Measurements from ENCODE around the gene ARHGAP26. TPM values are rescaled to one million over a fixed set of nuclear protein-coding genes. Genes with fewer than 3 reads are reported as not detected.
A peak's percentile ranks its signal among the peaks of the same experiment; 100 is the strongest.
"Not testable (repeated sequence)": the region's sequence is repeated elsewhere in the genome, so short reads cannot be mapped to it uniquely, and the experiment has no call there.

The ARHGAP26 gene
- total and polyA plus RNA-seq, 4 experiments from 2014 or later = 2.0 to 22.7 (median 17.3) TPM

- no peak overlapping the region for H3K4me3 ChIP-seq (ENCODE audit: low read length in 2 of 2)
- no peaks in the 10 kb centered on the region for H3K27me3 Mint-ChIP-seq
- no peaks in the 10 kb centered on the region for H3K27me3 ChIP-seq (ENCODE audit: insufficient read depth, low read length)
- no peak overlapping the region for H3K4me3 Mint-ChIP-seq
- no peak overlapping the region for H3K27ac ChIP-seq (ENCODE audit: low read depth, low read length)
- ChIA-PET CTCF (ENCODE audit: partially characterized antibody) (interaction anchor here (0.7 kb wide), 1 partner anchor 305 kb away, joined by 3 read pairs; no protein-coding TSS in a partner anchor), POLR2A (ENCODE audit: partially characterized antibody) (no interaction called here)
- no peak overlapping the region for H3K27ac Mint-ChIP-seq
- H3K9me3 Mint-ChIP-seq = no peaks in the 10 kb centered on the region
- H3K4me1 Mint-ChIP-seq = peaks cover 0 to 1% (median under 1%) of the 10 kb centered on the region in 4 donors
- H3K4me1 ChIP-seq (ENCODE audit: insufficient read depth, low read length) = no peaks in the 10 kb centered on the region
- intact Hi-C loops (cut with micrococcal nuclease) = no loop called here
- H3K9me3 ChIP-seq (ENCODE audit: control insufficient read depth in 1 of 2, low read length in 2 of 2) = no peaks in the 10 kb centered on the region
- DNase-seq = no peak
- H3K36me3 Mint-ChIP-seq = peaks cover 6 to 10% of the 10 kb centered on the region in 2 donors
- no peaks in the 10 kb centered on the region for H3K36me3 ChIP-seq (ENCODE audit: insufficient read depth, low read length)
These were observed 314.2 kb downstream of the ARHGAP26 start for GRCh38 chr5:143084407-143084806.

- no peaks in the 10 kb centered on the region for H3K36me3 ChIP-seq (ENCODE audit: insufficient read depth, low read length)
- CTCF ChIA-PET (ENCODE audit: partially characterized antibody) = interaction anchor here (0.5 to 0.7 kb wide), 2 partner anchors 361 to 905 kb away, joined by 3 to 4 read pairs; no protein-coding TSS in a partner anchor
- DNase-seq = no peak
- no peaks in the 10 kb centered on the region for H3K27me3 Mint-ChIP-seq
- peaks cover 6 to 10% of the 10 kb centered on the region in 2 donors for H3K36me3 Mint-ChIP-seq
- H3K27ac ChIP-seq (ENCODE audit: low read depth, low read length) = no peak overlapping the region
- no peaks in the 10 kb centered on the region for H3K4me1 ChIP-seq (ENCODE audit: insufficient read depth, low read length)
- no peak overlapping the region for H3K27ac Mint-ChIP-seq
- POLR2A ChIA-PET (ENCODE audit: partially characterized antibody) = no interaction called here
- H3K9me3 Mint-ChIP-seq = no peaks in the 10 kb centered on the region
- H3K4me3 Mint-ChIP-seq = no peak overlapping the region
- H3K27me3 ChIP-seq (ENCODE audit: insufficient read depth, low read length) = no peaks in the 10 kb centered on the region
- H3K9me3 ChIP-seq (ENCODE audit: control insufficient read depth in 1 of 2, low read length in 2 of 2) = no peaks in the 10 kb centered on the region
- peaks cover 0 to 1% (median 0%) of the 10 kb centered on the region in 4 donors for H3K4me1 Mint-ChIP-seq
- intact Hi-C loops (cut with micrococcal nuclease) = no loop called here
- no peak overlapping the region for H3K4me3 ChIP-seq (ENCODE audit: low read length in 2 of 2)
These were observed 315.2 kb downstream of the ARHGAP26 start for GRCh38 chr5:143085319-143085917.

DNA sequence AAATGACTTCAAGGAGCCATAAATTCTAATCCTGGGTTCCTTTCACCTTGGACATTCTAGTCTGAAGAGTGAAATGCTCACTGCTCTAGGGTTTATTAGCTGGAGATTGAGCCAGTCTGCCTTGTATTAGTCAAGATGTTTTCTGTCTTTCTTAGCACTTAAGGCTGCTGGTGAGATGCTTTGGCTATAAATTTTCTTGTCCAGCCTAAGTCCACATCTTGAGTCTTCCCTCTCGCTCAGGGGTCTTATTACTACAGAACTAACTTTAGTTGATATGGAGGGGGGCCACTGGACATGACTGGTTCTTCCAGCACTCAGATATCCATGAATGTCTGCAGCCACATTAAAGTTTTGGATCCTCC is 316.4 kb downstream of the ARHGAP26 start:
- no peak for DNase-seq
- intact Hi-C loops (cut with micrococcal nuclease) = no loop called here
- Histone ChIP-seq H3K36me3 (ENCODE audit: insufficient read depth, low read length) (no peaks in the 10 kb centered on the region), H3K4me1 (ENCODE audit: insufficient read depth, low read length) (no peaks in the 10 kb centered on the region), H3K4me3 (ENCODE audit: low read length in 2 of 2) (no peak overlapping the region), H3K27me3 (ENCODE audit: insufficient read depth, low read length) (no peaks in the 10 kb centered on the region), H3K27ac (ENCODE audit: low read depth, low read length) (no peak overlapping the region), H3K9me3 (ENCODE audit: control insufficient read depth in 1 of 2, low read length in 2 of 2) (no peaks in the 10 kb centered on the region)
- H3K9me3 Mint-ChIP-seq = no peaks in the 10 kb centered on the region
- peaks cover 0 to 1% (median 0%) of the 10 kb centered on the region in 4 donors for H3K4me1 Mint-ChIP-seq
- no peak overlapping the region for H3K27ac Mint-ChIP-seq
- H3K27me3 Mint-ChIP-seq = no peaks in the 10 kb centered on the region
- POLR2A ChIA-PET (ENCODE audit: partially characterized antibody) = no interaction called here
- H3K4me3 Mint-ChIP-seq = no peak overlapping the region
- peaks cover 6 to 10% of the 10 kb centered on the region in 2 donors for H3K36me3 Mint-ChIP-seq
- CTCF ChIA-PET (ENCODE audit: partially characterized antibody) = no interaction called here

DNA sequence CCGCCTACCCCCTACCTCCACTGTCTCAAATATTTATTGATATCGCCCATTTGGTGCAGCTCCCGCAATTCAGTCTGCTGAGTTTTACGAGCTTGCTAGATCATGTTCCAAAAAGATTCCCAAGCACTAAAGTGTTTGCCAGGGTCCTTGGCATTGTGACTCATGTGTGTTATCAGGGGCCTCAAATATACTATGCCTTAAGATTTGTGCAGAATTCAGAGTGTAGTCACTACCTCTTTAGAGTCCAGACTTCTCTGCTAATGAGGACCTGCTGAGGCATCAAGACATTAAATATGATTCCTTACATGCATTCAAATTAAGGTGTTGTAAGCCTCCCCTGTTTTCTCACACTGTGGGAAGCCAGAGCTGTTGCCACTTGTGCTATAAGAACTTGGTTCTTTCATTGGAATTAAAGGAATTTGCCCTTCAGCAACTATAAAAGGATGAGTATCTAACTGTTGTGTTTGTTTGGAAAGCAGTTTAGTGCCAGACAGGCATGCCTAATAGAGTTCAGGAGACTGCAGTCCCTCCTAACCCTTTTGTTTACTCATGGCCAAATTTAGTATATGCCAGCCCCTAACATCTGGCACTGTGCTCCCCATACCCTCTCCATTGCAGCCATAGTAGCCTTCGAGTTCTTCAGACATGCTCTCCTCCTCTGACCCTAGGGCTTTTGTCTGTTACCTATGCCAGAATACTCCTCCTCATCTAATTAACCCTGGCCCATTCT is 316.9 kb downstream of the ARHGAP26 start:
- Mint-ChIP-seq H3K27me3 (no peaks in the 10 kb centered on the region), H3K4me1 (peaks cover 0 to 1% (median 0%) of the 10 kb centered on the region in 4 donors), H3K9me3 (no peaks in the 10 kb centered on the region), H3K36me3 (peaks cover 6 to 10% of the 10 kb centered on the region in 2 donors), H3K27ac (peak overlapping the region in 1 of 7 donors; percentile 21), H3K4me3 (no peak overlapping the region)
- Histone ChIP-seq H3K27me3 (ENCODE audit: insufficient read depth, low read length) (no peaks in the 10 kb centered on the region), H3K4me1 (ENCODE audit: insufficient read depth, low read length) (no peaks in the 10 kb centered on the region), H3K4me3 (ENCODE audit: low read length in 2 of 2) (no peak overlapping the region), H3K36me3 (ENCODE audit: insufficient read depth, low read length) (no peaks in the 10 kb centered on the region), H3K9me3 (ENCODE audit: control insufficient read depth in 1 of 2, low read length in 2 of 2) (no peaks in the 10 kb centered on the region), H3K27ac (ENCODE audit: low read depth, low read length) (no peak overlapping the region)
- ChIA-PET POLR2A (ENCODE audit: partially characterized antibody) (no interaction called here), CTCF (ENCODE audit: partially characterized antibody) (no interaction called here)
- DNase-seq = no peak
- intact Hi-C loops (cut with micrococcal nuclease) = no loop called here

- H3K27ac ChIP-seq (ENCODE audit: low read depth, low read length); H3K4me1 ChIP-seq (ENCODE audit: insufficient read depth, low read length); H3K4me3 Mint-ChIP-seq; CTCF ChIA-PET (ENCODE audit: partially characterized antibody); POLR2A ChIA-PET (ENCODE audit: partially characterized antibody); H3K4me3 ChIP-seq (ENCODE audit: low read length in 2 of 2); H3K27me3 Mint-ChIP-seq; DNase-seq; H3K9me3 ChIP-seq (ENCODE audit: control insufficient read depth in 1 of 2, low read length in 2 of 2); H3K36me3 ChIP-seq (ENCODE audit: insufficient read depth, low read length); H3K36me3 Mint-ChIP-seq; H3K4me1 Mint-ChIP-seq; intact Hi-C loops (cut with micrococcal nuclease); H3K27me3 ChIP-seq (ENCODE audit: insufficient read depth, low read length); H3K9me3 Mint-ChIP-seq: not testable (repeated sequence)
- H3K27ac Mint-ChIP-seq = peak overlapping the region in 1 of 7 donors; percentile 13
These were observed 318.5 kb downstream of the ARHGAP26 start for GRCh38 chr5:143088702-143089101.

- H3K4me3 ChIP-seq (ENCODE audit: low read length in 2 of 2); H3K4me1 ChIP-seq (ENCODE audit: insufficient read depth, low read length); H3K36me3 ChIP-seq (ENCODE audit: insufficient read depth, low read length); H3K27ac ChIP-seq (ENCODE audit: low read depth, low read length); DNase-seq; H3K27me3 ChIP-seq (ENCODE audit: insufficient read depth, low read length); H3K4me3 Mint-ChIP-seq; intact Hi-C loops (cut with micrococcal nuclease); H3K27ac Mint-ChIP-seq; POLR2A ChIA-PET (ENCODE audit: partially characterized antibody); H3K9me3 ChIP-seq (ENCODE audit: control insufficient read depth in 1 of 2, low read length in 2 of 2); H3K9me3 Mint-ChIP-seq; H3K4me1 Mint-ChIP-seq; H3K27me3 Mint-ChIP-seq; H3K36me3 Mint-ChIP-seq: not testable (repeated sequence)
- CTCF ChIA-PET (ENCODE audit: partially characterized antibody) = interaction anchor here (1.2 kb wide), 1 partner anchor 9 kb away, joined by 4 read pairs; no protein-coding TSS in a partner anchor
These were observed 319.9 kb downstream of the ARHGAP26 start for GRCh38 chr5:143090044-143090443.

DNA sequence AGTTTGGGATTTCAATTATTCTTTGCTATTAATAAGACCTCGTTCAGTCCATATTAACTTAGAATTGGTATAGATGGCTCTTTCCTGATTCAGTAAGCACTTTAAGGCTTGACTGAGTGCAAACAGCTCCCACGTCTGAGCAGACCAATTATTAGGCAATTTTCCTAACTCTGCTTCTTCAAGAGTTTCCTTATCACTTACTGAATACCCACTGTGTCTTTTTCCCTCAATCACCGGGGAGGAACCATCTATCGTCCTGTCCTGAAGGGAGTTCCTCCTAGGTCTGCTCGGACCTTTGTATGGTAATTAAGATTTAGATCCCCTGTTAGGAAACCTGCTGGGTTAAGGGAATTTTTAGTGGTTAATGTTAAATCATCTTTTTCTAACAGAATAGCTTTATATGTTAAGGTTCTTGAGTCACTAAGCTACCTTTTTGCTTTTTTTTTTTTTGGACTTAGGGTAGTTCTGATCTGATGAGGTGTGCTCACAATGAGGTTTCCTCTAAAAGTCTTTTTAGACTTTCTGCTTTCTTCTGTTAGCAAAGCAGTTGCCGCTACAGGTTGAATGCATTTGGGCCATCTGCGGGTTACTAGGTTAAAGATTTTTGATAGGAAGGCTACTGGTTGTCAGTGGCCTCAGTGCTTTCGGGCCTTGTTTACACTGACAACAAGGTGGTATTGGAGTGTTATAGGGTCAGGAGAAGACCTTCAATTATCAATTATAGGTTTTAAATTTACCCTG is 322.7 kb downstream of the ARHGAP26 start:
- H3K4me1 Mint-ChIP-seq; DNase-seq; H3K9me3 ChIP-seq (ENCODE audit: control insufficient read depth in 1 of 2, low read length in 2 of 2); H3K36me3 Mint-ChIP-seq; H3K27ac ChIP-seq (ENCODE audit: low read depth, low read length); POLR2A ChIA-PET (ENCODE audit: partially characterized antibody); H3K4me1 ChIP-seq (ENCODE audit: insufficient read depth, low read length); CTCF ChIA-PET (ENCODE audit: partially characterized antibody); H3K4me3 ChIP-seq (ENCODE audit: low read length in 2 of 2); H3K27me3 ChIP-seq (ENCODE audit: insufficient read depth, low read length); H3K27ac Mint-ChIP-seq; intact Hi-C loops (cut with micrococcal nuclease); H3K36me3 ChIP-seq (ENCODE audit: insufficient read depth, low read length); H3K4me3 Mint-ChIP-seq; H3K27me3 Mint-ChIP-seq; H3K9me3 Mint-ChIP-seq: not testable (repeated sequence)
